Fibroblast of pulmonary artery (primary cell): ENCODE results near the gene LMF1.
"Not testable (repeated sequence)": the region's sequence is repeated elsewhere in the genome, so short reads cannot be mapped to it uniquely, and the experiment has no call there.

Source experiments
- DNase-seq: peaks from one replicate; pipeline ENCODE4 v3.0.0-alpha.2; 2010; ENCODE audit warnings: low read depth
- H3K4me3 ChIP-seq: replicated peaks from 2 replicates; pipeline ENCODE4 v1.5.1; 2011; ENCODE audit warnings: low read depth, mild to moderate bottlenecking, control low read depth, low read length, moderate library complexity
- CTCF ChIP-seq: IDR thresholded peaks from 2 replicates; pipeline ENCODE4 v1.5.1; 2011; ENCODE audit warnings: mild to moderate bottlenecking, control low read depth, low read length, inconsistent platforms; ENCODE audit errors: missing control alignments

The LMF1 gene

GRCh38 chr16:962901-963814 is 7.6 kb downstream of the LMF1 start:
- no peak overlapping the region for H3K4me3 ChIP-seq
- no peak for TF ChIP-seq CTCF
- no peak for DNase-seq

GRCh38 chr16:962366-962765 is 8.4 kb downstream of the LMF1 start:
- no peak overlapping the region for H3K4me3 ChIP-seq
- DNase-seq = no peak
- no peak for TF ChIP-seq CTCF

GRCh38 chr16:959232-960040 is 11.3 kb downstream of the LMF1 start:
- no peak overlapping the region for H3K4me3 ChIP-seq
- no peak for TF ChIP-seq CTCF
- DNase-seq = no peak

GRCh38 chr16:955766-956165 is 15.0 kb downstream of the LMF1 start:
- H3K4me3 ChIP-seq, DNase-seq: not testable (repeated sequence)

GRCh38 chr16:953818-954217 is 17.0 kb downstream of the LMF1 start:
- DNase-seq, H3K4me3 ChIP-seq: not testable (repeated sequence)

- no peak for DNase-seq
- H3K4me3 ChIP-seq = no peak overlapping the region
- TF ChIP-seq CTCF = no peak
Observed at GRCh38 chr16:952321-952720, 18.5 kb downstream of the LMF1 start.

GRCh38 chr16:951660-952301 is 19.0 kb downstream of the LMF1 start:
- DNase-seq = no peak
- TF ChIP-seq CTCF = no peak
- no peak overlapping the region for H3K4me3 ChIP-seq

GRCh38 chr16:950733-951573 is 19.8 kb downstream of the LMF1 start:
- DNase-seq, H3K4me3 ChIP-seq: not testable (repeated sequence)

GRCh38 chr16:948767-949166 is 22.0 kb downstream of the LMF1 start:
- DNase-seq = not testable (repeated sequence)

GRCh38 chr16:947922-948303 is 22.9 kb downstream of the LMF1 start:
- not testable (repeated sequence) for DNase-seq, H3K4me3 ChIP-seq

More at GRCh38 chr16:948767-949166, 22.0 kb downstream of the LMF1 start:
- not testable (repeated sequence) for H3K4me3 ChIP-seq
